ENCODE measurements around the gene RAE1. TPM values are rescaled to one million over a fixed set of nuclear protein-coding genes. Genes with fewer than 3 reads are reported as not detected.

Gene RAE1
- total RNA-seq, 6 donors from 2014 or later = 10.1 to 31.0 (median 17.9) TPM

- peaks cover 0 to 16% (median 4%) of the 10 kb centered on the region in 4 donors for H3K4me1 ChIP-seq
- no peak for ATAC-seq (ENCODE audit: low FRiP score in 2 of 2)
- WGBS, 2 donors = 78 to 90% methylated on average over 4 to 10 of the region's 10 CpGs
- H3K4me3 ChIP-seq = no peak overlapping the region
- no peak overlapping the region for H3K27ac ChIP-seq
- no peaks in the 10 kb centered on the region for H3K9me3 ChIP-seq
- DNase-seq = no peak
- H3K36me3 ChIP-seq = peaks cover 11 to 57% (median 36%) of the 10 kb centered on the region in 4 donors
- H3K27me3 ChIP-seq = no peaks in the 10 kb centered on the region
- TF ChIP-seq POLR2AphosphoS5 (IDR thresholded peaks at IDR 0.05) (no peak), CTCF (IDR thresholded peaks at IDR 0.05) (no peak), EP300 (IDR thresholded peaks at IDR 0.05) (no peak), POLR2A (IDR thresholded peaks at IDR 0.05) (no peak)
Measured at GRCh38 chr20:57380081-57380750, 29.2 kb downstream of the RAE1 start.

GRCh38 chr20:57381596-57382503 lies 30.8 kb downstream of the RAE1 start:
- Histone ChIP-seq H3K27ac (no peak overlapping the region), H3K9me3 (no peaks in the 10 kb centered on the region), H3K4me1 (peaks cover 0 to 15% (median 11%) of the 10 kb centered on the region in 4 donors), H3K4me3 (no peak overlapping the region), H3K36me3 (peaks cover 3 to 41% (median 22%) of the 10 kb centered on the region in 4 donors), H3K27me3 (no peaks in the 10 kb centered on the region)
- ATAC-seq (ENCODE audit: low FRiP score in 2 of 2) (peak; percentile 83 to 87), DNase-seq (peak; percentile 48 to 82)
- TF ChIP-seq CTCF (IDR thresholded peaks at IDR 0.05) (peak; percentile 87 to 91 (median 89)), EP300 (IDR thresholded peaks at IDR 0.05) (no peak), POLR2A (IDR thresholded peaks at IDR 0.05) (no peak)
- WGBS, 2 donors = 52 to 56% methylated on average over 20 of the region's 20 CpGs

GRCh38 chr20:57382516-57382915 lies 31.5 kb downstream of the RAE1 start:
- Histone ChIP-seq H3K36me3 (peaks cover 0 to 34% (median 16%) of the 10 kb centered on the region in 4 donors), H3K27ac (no peak overlapping the region), H3K27me3 (no peaks in the 10 kb centered on the region), H3K4me3 (no peak overlapping the region), H3K4me1 (peaks cover 0 to 15% (median 11%) of the 10 kb centered on the region in 4 donors), H3K9me3 (no peaks in the 10 kb centered on the region)
- ATAC-seq (ENCODE audit: low FRiP score in 2 of 2) (no peak), DNase-seq (no peak)
- 84 to 90% methylated on average over 5 of the region's 5 CpGs for WGBS, 2 donors
- TF ChIP-seq POLR2AphosphoS5 (IDR thresholded peaks at IDR 0.05) = no peak
- no peak for TF ChIP-seq POLR2A (IDR thresholded peaks at IDR 0.05)
- no peak for TF ChIP-seq CTCF (IDR thresholded peaks at IDR 0.05)
- TF ChIP-seq EP300 (IDR thresholded peaks at IDR 0.05) = no peak

- peak overlapping the region in 2 of 4 donors; percentile 61 to 64 for H3K27ac ChIP-seq
- H3K4me1 ChIP-seq = peaks cover 0 to 16% (median 11%) of the 10 kb centered on the region in 4 donors
- no peaks in the 10 kb centered on the region for H3K27me3 ChIP-seq
- H3K4me3 ChIP-seq = no peak overlapping the region
- H3K9me3 ChIP-seq = no peaks in the 10 kb centered on the region
- ATAC-seq (ENCODE audit: low FRiP score in 2 of 2) (no peak), DNase-seq (no peak)
- 84 to 86% methylated on average over 20 of the region's 20 CpGs for WGBS, 2 donors
- TF ChIP-seq POLR2A (IDR thresholded peaks at IDR 0.05) = no peak
- H3K36me3 ChIP-seq = peaks cover 0 to 23% (median 5%) of the 10 kb centered on the region in 4 donors
Measured at GRCh38 chr20:57383447-57384347, 32.6 kb downstream of the RAE1 start.
